NCI-H1436 treated with DMSO at 0.1 percent for 48 hours (cell line): ENCODE measurements around the gene TMEM53.

ENCODE experiments used
- DNase-seq: peaks from one replicate; lab custom pipeline; 2025; lab: John Stamatoyannopoulos, UW

TMEM53 gene

DNA sequence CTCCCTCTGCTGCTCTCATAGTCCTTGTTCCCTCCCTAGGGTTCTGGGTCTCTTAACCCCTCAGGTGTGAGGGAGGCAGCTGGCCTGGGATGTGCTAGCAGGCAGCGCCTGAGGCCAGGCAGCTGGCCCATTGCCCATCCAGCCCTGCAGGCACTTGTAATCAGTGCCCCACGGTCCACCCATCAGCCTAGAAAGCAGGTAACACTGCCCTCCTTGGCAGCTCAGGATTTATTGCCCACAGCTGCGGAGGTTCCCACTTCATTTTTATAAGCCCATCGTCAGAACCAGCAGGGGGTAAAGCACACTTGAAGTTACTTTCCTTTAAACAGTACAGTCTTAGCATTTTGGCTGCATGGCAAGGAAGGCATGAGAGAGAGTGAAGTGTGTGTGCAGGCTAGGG is 70.6 kb downstream of the TMEM53 start:
- no peak for DNase-seq
